ENCODE results near the gene NACAD.

DNA sequence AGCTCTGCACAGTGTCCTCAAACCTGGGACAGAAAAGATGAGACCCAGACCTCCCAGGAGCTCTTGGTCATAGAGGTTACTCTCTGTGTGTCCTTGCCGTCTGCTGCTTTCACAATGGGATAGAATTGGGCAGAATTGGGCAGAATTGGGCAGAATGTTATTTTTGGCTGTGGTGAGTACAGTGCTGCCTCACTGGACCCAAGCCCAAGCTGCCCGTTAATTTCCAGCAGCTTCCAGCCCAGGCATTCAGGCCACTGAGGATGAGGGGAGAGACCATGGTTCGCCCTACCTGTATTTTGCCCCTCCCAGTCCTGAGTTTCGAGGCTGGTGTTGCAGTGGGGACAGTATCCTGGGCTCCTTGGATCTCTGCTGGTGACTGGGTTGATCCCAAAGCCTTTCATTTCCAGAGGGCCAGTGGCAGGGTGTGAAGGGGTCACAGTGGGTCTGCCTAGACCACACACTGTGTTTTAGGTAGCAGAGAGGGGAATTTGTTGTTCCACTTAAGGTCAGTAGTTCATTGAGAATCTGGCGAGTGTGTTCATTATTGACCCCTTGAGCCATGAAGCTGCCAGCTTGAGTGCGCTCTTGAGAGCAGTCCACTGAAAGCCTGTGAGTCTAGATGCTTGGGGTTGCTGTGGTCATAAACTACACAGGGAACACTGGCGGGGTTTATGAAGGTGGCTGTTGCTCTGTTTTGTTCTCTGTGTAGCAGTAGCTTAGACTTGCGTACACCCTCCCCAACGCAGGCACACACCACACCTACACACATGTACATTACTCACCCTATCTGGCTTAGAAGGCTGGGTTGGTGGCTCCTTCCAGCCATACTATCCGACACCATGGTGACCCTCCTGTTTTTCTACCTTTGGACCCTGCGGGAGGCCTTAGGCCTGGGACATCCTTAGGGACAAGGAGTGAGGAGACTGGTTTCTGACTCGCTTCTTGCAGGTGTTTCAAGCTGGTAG is 23.5 kb downstream of the NACAD start:
- TF ChIP-seq GATA2 (IDR thresholded peaks at IDR 0.05; ENCODE audit: low read depth, low read length): no peak
- TF ChIP-seq GATA3 (IDR thresholded peaks at IDR 0.05; ENCODE audit: low read depth, low read length): no peak

Data from SH-SY5Y (cell line).